Testis (tissue), 2 donors: ENCODE data around the gene PDZD11.

Source experiments
- CTCF ChIP-seq, 3 experiments: fragments of 450-650 bp in 2 of 3; fragments of 200-600 bp in 1 of 3; sonication (generic) in 1 of 3; IDR thresholded peaks; one replicate each; pipeline ENCODE4 v1.5.1; 2016 to 2019; ENCODE audit warnings: antibody characterized with exemption in 3 of 3, mild to moderate bottlenecking in 2 of 3, moderate library complexity in 1 of 3
- POLR2A ChIP-seq: fragments of 450-650 bp; IDR thresholded peaks from one replicate; pipeline ENCODE4 v1.6.1; 2017; ENCODE audit warnings: antibody characterized with exemption, mild to moderate bottlenecking, moderate library complexity

DNA sequence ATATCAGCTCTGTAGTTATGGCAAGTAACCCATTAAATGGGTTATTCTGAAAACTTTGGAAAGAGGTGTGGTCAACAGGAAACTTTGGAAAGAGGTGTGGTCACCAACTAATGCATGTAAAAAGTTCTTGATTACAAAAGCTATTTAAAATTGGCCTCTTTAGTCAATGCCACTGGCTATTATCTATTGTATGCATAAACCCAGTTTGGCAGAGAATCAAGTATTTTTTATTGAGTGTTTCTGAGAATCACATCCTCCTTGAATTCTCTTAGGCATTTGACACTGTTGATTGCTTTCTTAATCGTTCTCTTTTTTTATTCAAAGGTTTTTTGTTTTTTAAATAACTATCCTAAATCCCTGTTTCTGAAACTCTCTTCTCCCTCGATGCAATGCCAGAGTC lies 37.2 kb downstream of the PDZD11 start:
- no peak for TF ChIP-seq CTCF (IDR thresholded peaks at IDR 0.05)
- TF ChIP-seq POLR2A = no peak
